Astrocyte (in vitro differentiated cells and primary cell): ENCODE measurements around the gene ERC1.

ENCODE experiments used
- CTCF ChIP-seq: IDR thresholded peaks from 2 replicates; pipeline ENCODE4 v1.5.1; 2011; ENCODE audit warnings: low read depth, mild to moderate bottlenecking, inconsistent platforms, low read length, moderate library complexity; ENCODE audit not compliant: insufficient read depth
- EZH2 ChIP-seq: IDR thresholded peaks from 2 replicates; pipeline ENCODE4 v1.6.1; 2012; ENCODE audit warnings: mild to moderate bottlenecking, low read length, inconsistent platforms; ENCODE audit not compliant: insufficient read depth

- no peak for TF ChIP-seq CTCF
- no peak for TF ChIP-seq EZH2
Observed at GRCh38 chr12:1030779-1031178, 39.8 kb downstream of the ERC1 start.
